NB4 (cell line): Measurements from ENCODE around the gene NOC3L.

Source experiments
- POLR2A ChIP-seq: IDR thresholded peaks from 2 replicates; pipeline ENCODE4 v1.6.1; 2011; ENCODE audit warnings: mild to moderate bottlenecking; ENCODE audit not compliant: insufficient read length; ENCODE audit errors: extremely low read depth
- TF ChIP-seq, protein P1 (sequence below): IDR thresholded peaks from one replicate; pipeline ENCODE4 v1.5.1; 2012; ENCODE audit warnings: low read depth, low read length

GRCh38 chr10:94307046-94307615 lies 55.6 kb downstream of the NOC3L start:
- TF ChIP-seq, protein P1, sequence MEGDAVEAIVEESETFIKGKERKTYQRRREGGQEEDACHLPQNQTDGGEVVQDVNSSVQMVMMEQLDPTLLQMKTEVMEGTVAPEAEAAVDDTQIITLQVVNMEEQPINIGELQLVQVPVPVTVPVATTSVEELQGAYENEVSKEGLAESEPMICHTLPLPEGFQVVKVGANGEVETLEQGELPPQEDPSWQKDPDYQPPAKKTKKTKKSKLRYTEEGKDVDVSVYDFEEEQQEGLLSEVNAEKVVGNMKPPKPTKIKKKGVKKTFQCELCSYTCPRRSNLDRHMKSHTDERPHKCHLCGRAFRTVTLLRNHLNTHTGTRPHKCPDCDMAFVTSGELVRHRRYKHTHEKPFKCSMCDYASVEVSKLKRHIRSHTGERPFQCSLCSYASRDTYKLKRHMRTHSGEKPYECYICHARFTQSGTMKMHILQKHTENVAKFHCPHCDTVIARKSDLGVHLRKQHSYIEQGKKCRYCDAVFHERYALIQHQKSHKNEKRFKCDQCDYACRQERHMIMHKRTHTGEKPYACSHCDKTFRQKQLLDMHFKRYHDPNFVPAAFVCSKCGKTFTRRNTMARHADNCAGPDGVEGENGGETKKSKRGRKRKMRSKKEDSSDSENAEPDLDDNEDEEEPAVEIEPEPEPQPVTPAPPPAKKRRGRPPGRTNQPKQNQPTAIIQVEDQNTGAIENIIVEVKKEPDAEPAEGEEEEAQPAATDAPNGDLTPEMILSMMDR = no peak
- TF ChIP-seq POLR2A = no peak
